H9 (cell line): ENCODE results near the gene BORCS8. TPM values are rescaled to one million over a fixed set of nuclear protein-coding genes. Genes with fewer than 3 reads are reported as not detected.

ENCODE experiments used
- DNase-seq: peaks from one replicate; pipeline ENCODE4 v3.0.0-alpha.2; 2017
- H2AFZ ChIP-seq: one replicate; pipeline ENCODE4 v1.6.1; 2013; ENCODE audit warnings: mild to moderate bottlenecking, low read length, control low read depth, moderate library complexity
- H2AK5ac ChIP-seq: 2 replicates; pipeline ENCODE4 v1.6.1; 2013; ENCODE audit warnings: low read length, control low read depth, mixed read lengths; ENCODE audit not compliant: insufficient read length
- H2BK120ac ChIP-seq: one replicate; pipeline ENCODE4 v1.6.1; 2013; ENCODE audit warnings: low read depth, mild to moderate bottlenecking, low read length, control low read depth, inconsistent platforms; ENCODE audit not compliant: poor library complexity, severe bottlenecking
- H2BK12ac ChIP-seq: 2 replicates; pipeline ENCODE4 v1.6.1; 2013; ENCODE audit warnings: low read length, control low read depth, mixed read lengths, low read depth; ENCODE audit not compliant: insufficient read length
- H2BK15ac ChIP-seq: 2 replicates; pipeline ENCODE4 v1.6.1; 2013; ENCODE audit warnings: low read depth, low read length, control low read depth
- H2BK20ac ChIP-seq: one replicate; pipeline ENCODE4 v1.6.1; 2013; ENCODE audit warnings: low read depth, mild to moderate bottlenecking, low read length, control low read depth, inconsistent platforms; ENCODE audit not compliant: poor library complexity, severe bottlenecking
- H2BK5ac ChIP-seq: 2 replicates; pipeline ENCODE4 v1.6.1; 2013; ENCODE audit warnings: low read length, control low read depth, mixed read lengths; ENCODE audit not compliant: insufficient read length
- H3K14ac ChIP-seq: 2 replicates; pipeline ENCODE4 v1.6.1; 2013; ENCODE audit warnings: low read length, control low read depth; ENCODE audit not compliant: insufficient read depth
- H3K18ac ChIP-seq: 2 replicates; pipeline ENCODE4 v1.6.1; 2013; ENCODE audit warnings: low read depth, mild to moderate bottlenecking, mixed read lengths, low read length, control low read depth; ENCODE audit not compliant: insufficient read length
- H3K23ac ChIP-seq: 2 replicates; pipeline ENCODE4 v1.6.1; 2013; ENCODE audit warnings: low read length, control low read depth, mixed read lengths, low read depth; ENCODE audit not compliant: insufficient read length
- H3K23me2 ChIP-seq: 2 replicates; pipeline ENCODE4 v1.6.1; 2013; ENCODE audit warnings: low read depth, mild to moderate bottlenecking, mixed read lengths, low read length, control low read depth; ENCODE audit not compliant: insufficient read length, poor library complexity, severe bottlenecking
- H3K27ac ChIP-seq: 2 replicates; pipeline ENCODE4 v1.5.1; 2013; ENCODE audit warnings: low read length, control low read depth, mixed read lengths, low read depth; ENCODE audit not compliant: insufficient read length
- H3K27me3 ChIP-seq: 2 replicates; pipeline ENCODE4 v1.6.1; 2013; ENCODE audit warnings: low read length, control low read depth, inconsistent platforms; ENCODE audit not compliant: insufficient read depth
- H3K4ac ChIP-seq: 2 replicates; pipeline ENCODE4 v1.6.1; 2013; ENCODE audit warnings: low read depth, mild to moderate bottlenecking, control low read depth, inconsistent platforms, low read length, moderate library complexity
- H3K4me1 ChIP-seq: 2 replicates; pipeline ENCODE4 v1.6.1; 2013; ENCODE audit warnings: low read length, control low read depth, inconsistent platforms; ENCODE audit not compliant: insufficient read depth
- H3K4me2 ChIP-seq: 2 replicates; pipeline ENCODE4 v1.6.1; 2013; ENCODE audit warnings: low read length, control low read depth, mixed read lengths; ENCODE audit not compliant: insufficient read length, insufficient read depth
- H3K56ac ChIP-seq: 2 replicates; pipeline ENCODE4 v1.6.1; 2013; ENCODE audit warnings: low read depth, mild to moderate bottlenecking, mixed read lengths, low read length, control low read depth; ENCODE audit not compliant: insufficient read length
- H3K79me1 ChIP-seq: 2 replicates; pipeline ENCODE4 v1.6.1; 2013; ENCODE audit warnings: low read depth, mild to moderate bottlenecking, moderate library complexity, low read length, control low read depth, inconsistent platforms; ENCODE audit not compliant: insufficient read depth, poor library complexity, severe bottlenecking
- H3K79me2 ChIP-seq: 2 replicates; pipeline ENCODE4 v1.6.1; 2013; ENCODE audit warnings: low read length, control low read depth, inconsistent platforms; ENCODE audit not compliant: insufficient read depth
- H3K9ac ChIP-seq: 2 replicates; pipeline ENCODE4 v1.6.1; 2013; ENCODE audit warnings: low read length, control low read depth, mixed read lengths; ENCODE audit not compliant: insufficient read length; ENCODE audit errors: extremely low read depth
- H3K9me3 ChIP-seq: one replicate; pipeline ENCODE4 v1.6.1; 2013; ENCODE audit warnings: low read depth, low read length, inconsistent platforms; ENCODE audit not compliant: control insufficient read depth
- H3T11ph ChIP-seq: one replicate; pipeline ENCODE4 v1.6.1; 2013; ENCODE audit warnings: mild to moderate bottlenecking, low read length, control low read depth, inconsistent platforms
- H4K20me1 ChIP-seq: one replicate; pipeline ENCODE4 v1.6.1; 2013; ENCODE audit not compliant: control insufficient read depth, insufficient read length, insufficient read depth
- H4K5ac ChIP-seq: 2 replicates; pipeline ENCODE4 v1.6.1; 2013; ENCODE audit warnings: low read depth, mild to moderate bottlenecking, mixed read lengths, low read length, control low read depth; ENCODE audit not compliant: insufficient read length
- H4K8ac ChIP-seq: replicated peaks from 2 replicates; pipeline ENCODE4 v1.6.1; 2013; ENCODE audit warnings: low read length, control low read depth, mixed read lengths, low read depth; ENCODE audit not compliant: insufficient read length
- H4K91ac ChIP-seq: 2 replicates; pipeline ENCODE4 v1.6.1; 2013; ENCODE audit warnings: low read depth, mild to moderate bottlenecking, moderate library complexity, mixed read lengths, low read length, control low read depth; ENCODE audit not compliant: insufficient read length
- H3K27ac Mint-ChIP-seq, 3 experiments: 2 replicates in 2 of 3; 3 replicates in 1 of 3; pipeline ENCODE4 v1.8.0; 2020 to 2021; ENCODE audit warnings: mixed read lengths in 3 of 3, mild to moderate bottlenecking in 1 of 3, moderate library complexity in 1 of 3
- H3K27me3 Mint-ChIP-seq: 2 replicates; pipeline ENCODE4 v1.8.0; 2021; ENCODE audit warnings: low read depth, mild to moderate bottlenecking, moderate library complexity, mixed read lengths
- H3K36me3 Mint-ChIP-seq, 3 experiments: 2 replicates in 2 of 3; 3 replicates in 1 of 3; pipeline ENCODE4 v1.8.0; 2020 to 2021; ENCODE audit warnings: low read depth in 3 of 3, mixed read lengths in 3 of 3; ENCODE audit not compliant: insufficient read depth in 1 of 3
- H3K4me1 Mint-ChIP-seq, 2 experiments: 2 replicates each; pipeline ENCODE4 v1.8.0; 2020; ENCODE audit warnings: mixed read lengths in 2 of 2
- H3K4me3 Mint-ChIP-seq, 2 experiments: 2 replicates in 1 of 2; 3 replicates in 1 of 2; pipeline ENCODE4 v1.8.0; 2020 to 2021; ENCODE audit warnings: mild to moderate bottlenecking in 2 of 2, mixed read lengths in 2 of 2, moderate library complexity in 1 of 2
- H3K9me3 Mint-ChIP-seq, 2 experiments: 2 replicates in 1 of 2; 3 replicates in 1 of 2; pipeline ENCODE4 v1.8.0; 2020; ENCODE audit warnings: mild to moderate bottlenecking in 2 of 2, mixed read lengths in 2 of 2, moderate library complexity in 1 of 2
- CTCF ChIP-seq: fragments of 200-600 bp; sonication (generic); conservative IDR thresholded peaks from 3 replicates; pipeline ENCODE4 v1.8.0; 2021; ENCODE audit warnings: antibody characterized with exemption, mild to moderate bottlenecking
- WGBS: extraction: QIAGEN DNeasy Blood & Tissue Kit; methylation state at CpG from one replicate; pipeline ENCODE4 v1.1.7; 2013; ENCODE audit warnings: missing lambda C conversion rate, low lambda C conversion rate, mixed read lengths; ENCODE audit not compliant: insufficient read length; ENCODE audit errors: extremely low coverage; 5-methylcytosine and 5-hydroxymethylcytosine counted together
- total RNA-seq: library from RNA; stranded (reverse); gene quantifications from 2 replicates; pipeline ENCODE4 v1.2.1, GENCODE V29; 2021

Gene BORCS8
- total RNA-seq, 1 experiment from 2014 or later = 20.4 TPM

- Histone ChIP-seq H4K8ac (no peak overlapping the region), H3T11ph (no peak overlapping the region), H3K79me1 (no peaks in the 10 kb centered on the region), H2AFZ (no peak overlapping the region), H3K18ac (no peak overlapping the region), H4K91ac (no peak overlapping the region), H3K56ac (no peak overlapping the region), H3K4me1 (no peaks in the 10 kb centered on the region), H2BK120ac (no peak overlapping the region), H4K20me1 (no peaks in the 10 kb centered on the region), H3K23ac (no peak overlapping the region), H3K23me2 (no peaks in the 10 kb centered on the region), H3K79me2 (no peaks in the 10 kb centered on the region), H3K27ac (no peak overlapping the region), H3K9ac (no peak overlapping the region), H3K27me3 (peaks cover 4% of the 10 kb centered on the region; the same call in 1 of the 2 replicates), H4K5ac (no peak overlapping the region), H3K14ac (peak overlapping the region; percentile 21; the same call in 1 of the 2 replicates), H3K9me3 (no peaks in the 10 kb centered on the region), H3K4ac (no peak overlapping the region), H2AK5ac (no peak overlapping the region), H2BK5ac (no peak overlapping the region), H3K4me2 (peak overlapping the region; percentile 44), H2BK15ac (no peak overlapping the region), H2BK12ac (no peak overlapping the region), H2BK20ac (no peak overlapping the region)
- H3K36me3 Mint-ChIP-seq = no peaks in the 10 kb centered on the region
- TF ChIP-seq CTCF = peak; percentile 91
- DNase-seq = peak; percentile 94
- WGBS = no CpG with 5 or more reads among the region's 59 CpGs
- peak overlapping the region; percentile 58 to 78 for H3K4me3 Mint-ChIP-seq
- H3K27me3 Mint-ChIP-seq = peaks cover 87% of the 10 kb centered on the region
- peaks cover 0 to 3% of the 10 kb centered on the region in 2 experiments; a peak in 1 of 4 replicates for H3K4me1 Mint-ChIP-seq
- peaks cover 0 to 9% of the 10 kb centered on the region in 2 experiments; a peak in 3 of 5 replicates for H3K9me3 Mint-ChIP-seq
- H3K27ac Mint-ChIP-seq = no peak overlapping the region
Measured at GRCh38 chr19:19224852-19225494, 33.0 kb upstream of the BORCS8 start.
